Mucosa of rectum (tissue), 2 donors: ENCODE results near the gene ZCCHC8.
"Not testable (repeated sequence)": the region's sequence is repeated elsewhere in the genome, so short reads cannot be mapped to it uniquely, and the experiment has no call there.

Experiments used
- H3K27ac ChIP-seq, 2 donors: one replicate each; pipeline ENCODE4 v1.7.0; 2013; ENCODE audit warnings: inconsistent platforms in 2 of 2, low read depth in 2 of 2, low read length in 2 of 2
- H3K27me3 ChIP-seq, 2 donors: one replicate each; pipeline ENCODE4 v1.7.0; 2013; ENCODE audit warnings: low read length in 2 of 2; ENCODE audit not compliant: control insufficient read depth in 2 of 2, insufficient read depth in 2 of 2
- H3K36me3 ChIP-seq, 2 donors: one replicate each; pipeline ENCODE4 v1.7.0; 2013; ENCODE audit warnings: low read length in 2 of 2; ENCODE audit not compliant: control insufficient read depth in 2 of 2, insufficient read depth in 2 of 2
- H3K4me1 ChIP-seq, 2 donors: one replicate each; pipeline ENCODE4 v1.7.0; 2013; ENCODE audit warnings: low read length in 2 of 2, mild to moderate bottlenecking in 1 of 2; ENCODE audit not compliant: control insufficient read depth in 2 of 2, insufficient read depth in 2 of 2
- H3K4me3 ChIP-seq, 2 donors: one replicate each; pipeline ENCODE4 v1.7.0; 2013; ENCODE audit warnings: low read length in 2 of 2
- H3K9ac ChIP-seq, 2 donors: one replicate each; pipeline ENCODE4 v1.7.0; 2013; ENCODE audit warnings: low read length in 2 of 2, low read depth in 1 of 2, mild to moderate bottlenecking in 1 of 2
- H3K9me3 ChIP-seq, 2 donors: one replicate each; pipeline ENCODE4 v1.7.0; 2013; ENCODE audit warnings: low read length in 2 of 2; ENCODE audit not compliant: control insufficient read depth in 2 of 2
- donor health status: healthy.
- donor health status: Normal muscosa, but diverticular disease.

ZCCHC8 gene

DNA sequence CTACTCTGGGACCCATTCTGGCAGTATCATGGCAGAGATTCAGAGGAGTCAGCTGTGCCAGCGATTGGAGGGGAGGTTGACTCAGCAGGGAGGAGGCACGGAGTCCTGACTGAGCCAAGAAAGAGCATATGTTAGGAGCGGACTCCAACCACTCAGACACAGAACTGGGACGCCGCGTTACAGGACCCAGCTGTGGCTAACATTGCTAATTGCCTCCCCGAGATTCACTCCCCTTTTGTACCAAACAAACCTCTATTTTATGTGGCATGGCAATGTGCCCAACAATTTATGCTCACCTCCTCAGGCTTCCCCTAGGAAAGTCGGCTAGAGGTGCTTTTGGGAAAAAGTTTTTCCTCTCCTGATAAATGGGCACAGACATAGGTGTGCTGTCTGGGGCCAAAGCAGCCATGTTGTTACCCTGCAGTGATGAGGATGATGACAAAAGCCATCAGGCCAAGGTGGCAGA lies 63.0 kb downstream of the ZCCHC8 start:
- H3K9ac ChIP-seq, result no peak overlapping the region
- no peak overlapping the region for H3K27ac ChIP-seq
- H3K4me3 ChIP-seq, result no peak overlapping the region

DNA sequence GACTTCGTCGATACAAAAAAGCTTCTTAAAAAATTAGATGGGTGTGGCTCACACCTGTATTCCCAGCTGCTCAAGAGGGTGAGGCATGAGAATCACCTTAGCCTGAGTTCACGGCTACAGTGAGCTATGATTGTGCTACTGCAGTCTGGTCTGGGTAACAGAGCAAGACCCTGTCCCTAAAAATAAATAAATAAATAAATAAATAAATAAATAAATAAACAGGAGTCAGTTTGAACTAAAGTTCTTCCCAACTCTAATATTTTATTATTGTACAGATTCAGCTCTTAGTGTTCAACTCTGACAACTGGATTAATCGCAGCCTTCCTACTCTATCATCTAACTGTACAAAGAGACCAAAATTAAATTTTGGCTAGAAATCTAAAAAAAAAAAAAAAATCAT lies 65.5 kb downstream of the ZCCHC8 start:
- no peak overlapping the region for H3K4me3 ChIP-seq
- no peaks in the 10 kb centered on the region for H3K36me3 ChIP-seq
- H3K9ac ChIP-seq, result no peak overlapping the region
- no peaks in the 10 kb centered on the region for H3K4me1 ChIP-seq
- H3K9me3 ChIP-seq, result no peaks in the 10 kb centered on the region
- no peaks in the 10 kb centered on the region for H3K27me3 ChIP-seq
- H3K27ac ChIP-seq, result no peak overlapping the region

More for the DNA sequence above, 63.0 kb downstream of the ZCCHC8 start:
- H3K36me3 ChIP-seq, result no peaks in the 10 kb centered on the region
- no peaks in the 10 kb centered on the region for H3K4me1 ChIP-seq
- no peaks in the 10 kb centered on the region for H3K27me3 ChIP-seq
- H3K9me3 ChIP-seq, result no peaks in the 10 kb centered on the region

DNA sequence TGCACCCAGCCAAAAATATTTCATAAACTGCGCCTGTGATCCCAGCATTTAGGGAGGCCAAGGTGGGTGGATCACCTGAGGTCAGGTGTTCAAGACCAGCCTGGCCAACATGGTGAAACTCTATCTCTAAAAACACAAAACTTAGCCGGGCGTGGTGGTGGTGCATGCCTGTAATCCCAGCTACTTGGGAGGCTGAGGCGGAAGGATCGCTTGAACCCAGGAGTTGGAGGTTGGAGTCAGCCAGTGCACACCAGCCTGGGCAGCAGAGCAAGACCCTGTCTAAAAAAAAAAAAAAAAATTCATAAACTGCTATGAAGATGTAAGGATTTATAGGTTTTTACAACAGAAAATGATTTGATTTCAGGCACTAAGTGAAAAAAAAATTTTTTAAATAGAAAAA lies 71.7 kb downstream of the ZCCHC8 start:
- not testable (repeated sequence) for H3K27ac ChIP-seq, H3K4me3 ChIP-seq, H3K9me3 ChIP-seq, H3K27me3 ChIP-seq, H3K4me1 ChIP-seq, H3K36me3 ChIP-seq, H3K9ac ChIP-seq

DNA sequence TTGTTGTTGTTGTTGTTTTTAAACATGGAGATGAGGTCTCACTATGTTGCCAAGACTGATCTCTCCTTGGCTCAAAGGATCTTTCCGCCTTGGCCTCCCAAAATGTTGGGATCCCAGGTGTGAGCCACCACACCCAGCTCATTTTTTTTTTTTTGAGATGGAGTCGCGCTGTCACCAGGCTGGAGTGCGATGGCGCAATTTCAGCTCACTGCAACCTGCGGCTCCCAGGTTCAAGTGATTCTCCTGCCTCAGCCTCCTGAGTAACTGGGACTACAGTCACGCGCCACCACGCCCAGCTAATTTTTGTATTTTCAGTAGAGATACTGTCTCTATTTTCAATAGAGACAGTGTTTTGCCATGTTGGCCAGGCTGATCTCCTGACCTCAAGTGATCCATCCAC lies 73.3 kb downstream of the ZCCHC8 start:
- no peaks in the 10 kb centered on the region for H3K9me3 ChIP-seq
- H3K9ac ChIP-seq, result no peak overlapping the region
- no peak overlapping the region for H3K4me3 ChIP-seq
- H3K27ac ChIP-seq, result no peak overlapping the region
- no peaks in the 10 kb centered on the region for H3K27me3 ChIP-seq
- no peaks in the 10 kb centered on the region for H3K36me3 ChIP-seq
- peaks cover 5 to 9% of the 10 kb centered on the region in 2 donors for H3K4me1 ChIP-seq

DNA sequence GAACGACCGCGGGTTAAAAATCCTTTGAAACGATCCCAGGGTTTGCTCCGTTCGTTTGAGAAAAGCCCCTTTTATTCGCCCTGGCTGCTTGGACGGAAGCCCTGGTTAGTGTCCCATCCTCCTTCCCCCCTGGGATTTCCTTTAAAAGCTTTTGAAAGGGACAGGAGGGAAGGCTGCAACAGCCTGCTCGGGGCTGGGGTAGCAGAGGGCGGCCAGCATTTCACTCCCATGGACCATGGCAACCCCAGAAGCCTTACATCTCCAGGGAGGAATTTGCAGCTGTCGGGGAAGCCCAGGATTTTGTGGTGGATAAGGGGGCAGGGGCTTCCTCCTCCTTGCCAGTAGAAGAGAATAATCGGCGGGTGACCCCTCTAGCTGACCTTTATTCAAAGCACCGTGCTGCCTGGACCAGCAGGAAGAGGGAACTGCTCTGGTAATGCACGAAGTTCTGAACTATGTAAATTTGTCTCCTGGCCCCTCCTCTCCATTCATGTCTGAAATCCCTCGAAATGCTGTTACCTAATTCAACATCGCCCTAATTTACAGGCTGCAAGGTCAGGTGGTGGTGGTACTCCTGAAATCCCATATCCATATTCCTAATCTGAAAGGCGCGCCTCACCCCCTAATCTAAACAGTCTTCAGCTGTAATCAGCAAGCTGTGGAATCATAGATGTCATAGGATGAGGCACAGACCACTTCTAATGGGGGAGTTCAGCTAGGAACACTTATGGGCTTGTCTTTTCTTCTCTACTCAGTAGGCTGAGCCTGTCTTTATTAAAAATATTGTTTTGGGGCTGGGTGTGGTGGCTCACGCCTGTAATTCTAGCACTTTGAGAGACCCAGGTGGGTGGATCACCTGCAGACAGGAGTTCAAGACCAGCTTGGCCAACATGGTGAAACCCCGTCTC lies 77.2 kb downstream of the ZCCHC8 start:
- H3K4me1 ChIP-seq, result peaks cover 13 to 19% of the 10 kb centered on the region in 2 donors
- H3K9me3 ChIP-seq, result no peaks in the 10 kb centered on the region
- H3K36me3 ChIP-seq, result no peaks in the 10 kb centered on the region
- peak overlapping the region; percentile 75 to 76 for H3K9ac ChIP-seq
- peak overlapping the region; percentile 61 to 85 for H3K4me3 ChIP-seq
- H3K27ac ChIP-seq, result peak overlapping the region in 1 of 2 donors; percentile 49
- H3K27me3 ChIP-seq, result no peaks in the 10 kb centered on the region

DNA sequence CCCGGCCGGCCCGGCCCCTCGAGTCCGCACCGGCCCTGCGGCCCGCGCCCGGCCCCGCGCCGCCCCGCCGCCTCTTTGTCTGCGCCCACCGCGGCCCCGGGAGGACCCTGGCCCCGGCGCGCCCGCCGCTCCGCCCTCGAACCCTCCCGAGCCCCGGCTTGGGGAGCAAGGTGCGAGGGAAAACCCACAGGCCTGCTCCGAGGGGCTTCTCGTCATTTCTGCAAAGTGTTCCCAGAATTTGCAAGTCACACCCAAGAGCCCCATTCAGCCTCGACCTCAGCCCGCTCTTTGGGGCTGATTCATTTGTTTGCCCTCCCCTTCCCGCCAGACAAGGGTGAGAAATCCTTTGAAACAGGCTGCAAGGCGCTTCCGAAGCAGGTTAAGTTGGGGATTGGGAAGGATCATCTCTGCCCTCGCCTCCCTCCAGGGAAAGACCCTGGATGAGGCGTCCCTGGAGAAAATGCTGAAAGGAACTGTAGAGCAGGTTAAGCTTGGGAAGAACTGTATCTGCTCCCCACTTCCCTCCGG lies 77.9 kb downstream of the ZCCHC8 start:
- H3K4me1 ChIP-seq, result peaks cover 13 to 19% of the 10 kb centered on the region in 2 donors
- no peaks in the 10 kb centered on the region for H3K9me3 ChIP-seq
- H3K4me3 ChIP-seq, result peak overlapping the region; percentile 61 to 85
- no peaks in the 10 kb centered on the region for H3K27me3 ChIP-seq
- peak overlapping the region; percentile 75 to 76 for H3K9ac ChIP-seq
- H3K36me3 ChIP-seq, result no peaks in the 10 kb centered on the region
- H3K27ac ChIP-seq, result peak overlapping the region; percentile 37 to 49

DNA sequence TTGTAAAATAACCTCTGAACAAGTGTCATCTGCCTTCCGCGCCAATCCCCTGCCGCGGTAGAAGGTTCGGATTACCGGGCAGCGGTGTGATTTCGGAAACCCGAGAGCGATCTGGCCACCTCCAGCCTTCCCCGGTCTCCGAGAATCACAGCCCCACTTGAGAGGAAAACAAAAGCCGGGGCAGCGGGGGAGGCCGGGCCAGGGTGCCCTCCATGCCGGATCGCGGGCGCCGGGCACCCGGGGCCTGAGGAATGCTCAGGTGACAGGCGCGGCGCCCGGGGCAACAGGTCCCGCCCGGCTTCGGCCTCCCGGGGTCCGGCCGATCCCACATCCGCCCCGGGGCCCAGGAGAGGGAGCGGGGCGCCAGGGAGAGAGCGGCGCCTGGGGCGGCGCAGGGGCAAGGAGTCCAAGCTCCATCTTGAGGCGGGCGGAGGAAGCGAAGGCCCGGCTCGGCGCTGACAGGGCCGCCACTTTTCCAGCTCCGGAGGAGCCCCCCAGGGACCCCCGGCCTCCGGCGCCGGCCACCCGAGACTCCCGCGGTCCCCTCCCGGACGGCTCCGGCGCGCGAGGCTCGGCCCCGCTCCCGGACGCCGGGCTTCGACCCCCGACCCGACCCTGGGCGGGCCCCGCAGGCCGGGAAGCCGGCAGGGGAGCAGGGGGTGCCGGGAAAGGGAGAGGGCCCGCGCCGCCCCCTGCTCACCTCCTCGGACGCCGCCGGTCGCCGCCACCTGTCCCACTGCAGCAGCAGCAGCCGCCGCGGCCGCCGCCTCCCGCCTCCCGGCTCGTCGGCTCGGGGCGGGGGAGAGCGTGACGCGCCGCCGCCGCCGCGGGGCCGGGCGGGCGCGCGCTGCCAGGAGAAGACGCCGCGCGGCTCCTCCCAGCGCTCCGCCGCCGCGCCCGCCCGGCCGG lies 78.7 kb downstream of the ZCCHC8 start, which contains the start of gene CLIP1:
Gene CLIP1, minus strand, starts transcription at position 849 of the 909 bp plus-strand sequence. CDS start 42,217 bp downstream, outside the sequence.
- Histone ChIP-seq H3K4me3 (peak within 1 kb of the TSS; percentile 68 to 92), H3K36me3 (no peaks in the 10 kb centered on the region), H3K9me3 (no peaks in the 10 kb centered on the region), H3K27ac (peak within 1 kb of the TSS; percentile 87 to 88), H3K4me1 (peaks cover 13 to 19% of the 10 kb centered on the region in 2 donors), H3K27me3 (no peaks in the 10 kb centered on the region), H3K9ac (peak within 1 kb of the TSS; percentile 80 to 92)
